ENCODE results near the gene SIRPD.
A peak's percentile ranks its signal among the peaks of the same experiment; 100 is the strongest.

SIRPD gene

DNA sequence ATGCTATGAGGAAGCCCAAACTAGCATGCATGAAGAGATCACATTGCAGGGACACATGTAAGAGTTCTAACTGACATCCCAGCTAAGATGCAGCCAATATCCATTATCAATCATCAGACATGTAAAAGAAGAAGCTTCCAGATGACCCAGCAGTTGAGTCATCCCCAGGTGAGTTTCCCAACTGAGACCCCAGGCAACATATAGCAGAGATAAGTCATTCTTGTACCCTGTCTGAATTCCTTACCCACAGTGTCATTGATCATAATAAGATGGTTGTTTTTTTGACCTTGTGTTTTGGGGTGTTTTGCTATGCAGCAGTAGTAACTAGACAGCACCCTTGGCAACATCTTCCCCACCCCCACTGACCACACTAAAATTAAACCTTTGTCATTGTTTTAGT is 18.9 kb downstream of the SIRPD start:
- no peak for DNase-seq

DNA sequence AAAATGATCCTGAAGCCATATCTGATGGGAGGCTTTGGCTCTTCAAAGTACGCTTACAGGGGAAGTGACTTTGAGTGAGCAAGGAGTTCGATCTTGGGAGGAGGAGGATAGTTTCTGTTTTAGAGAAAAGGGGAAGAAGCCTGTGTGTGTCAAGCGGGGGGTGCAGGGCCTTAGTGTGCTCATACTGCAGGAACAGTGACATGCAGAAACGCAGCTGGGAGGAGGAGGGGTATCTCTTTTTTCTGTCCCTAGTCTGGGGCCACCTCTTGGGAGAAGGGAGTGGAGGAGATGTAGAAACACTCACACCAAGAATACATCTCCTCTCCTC is 19.8 kb downstream of the SIRPD start:
- peak in 7 of 56 donors; percentile 2 to 50 (median 15) for DNase-seq

DNA sequence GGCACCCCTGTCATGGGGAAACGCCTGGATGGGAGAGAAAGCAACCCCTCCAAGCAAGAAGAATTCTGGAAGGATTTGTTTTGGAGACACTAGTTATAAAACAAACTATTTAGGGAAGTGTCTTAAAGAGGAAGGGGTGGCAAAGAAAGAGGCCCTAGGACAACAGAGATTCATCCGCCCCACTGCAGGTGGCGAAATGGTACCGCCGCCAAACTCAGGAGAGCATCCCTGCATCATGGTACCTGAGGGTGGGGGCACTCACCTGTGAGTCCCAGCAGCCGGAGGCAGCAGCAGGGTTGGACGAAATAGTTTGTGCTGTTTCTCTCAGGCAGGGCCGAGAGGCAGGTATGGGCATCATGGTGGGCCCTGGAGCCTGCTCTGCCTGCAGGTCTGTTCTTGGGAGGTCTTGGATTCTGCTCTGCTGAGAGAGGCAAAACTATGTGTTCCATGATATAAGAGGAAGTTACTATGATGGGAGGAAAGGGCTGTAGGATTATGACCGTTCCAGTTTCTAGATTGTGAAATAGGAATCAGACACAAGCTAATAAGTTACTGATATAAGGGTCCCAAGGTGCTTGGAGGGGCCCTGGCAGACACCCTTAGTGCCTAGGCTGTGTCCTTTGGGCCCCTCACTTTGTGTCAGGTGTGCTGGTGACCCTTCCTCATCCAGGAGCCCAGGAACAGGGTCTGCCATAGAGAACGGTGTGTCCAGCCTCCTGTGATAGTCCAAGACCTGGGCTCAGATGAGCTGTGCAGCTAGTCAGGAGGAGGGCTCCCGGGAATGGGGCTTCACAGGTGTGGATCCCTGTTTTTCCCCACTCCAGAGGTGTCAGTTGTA is 20.4 kb downstream of the SIRPD start:
- no peak for DNase-seq

DNA sequence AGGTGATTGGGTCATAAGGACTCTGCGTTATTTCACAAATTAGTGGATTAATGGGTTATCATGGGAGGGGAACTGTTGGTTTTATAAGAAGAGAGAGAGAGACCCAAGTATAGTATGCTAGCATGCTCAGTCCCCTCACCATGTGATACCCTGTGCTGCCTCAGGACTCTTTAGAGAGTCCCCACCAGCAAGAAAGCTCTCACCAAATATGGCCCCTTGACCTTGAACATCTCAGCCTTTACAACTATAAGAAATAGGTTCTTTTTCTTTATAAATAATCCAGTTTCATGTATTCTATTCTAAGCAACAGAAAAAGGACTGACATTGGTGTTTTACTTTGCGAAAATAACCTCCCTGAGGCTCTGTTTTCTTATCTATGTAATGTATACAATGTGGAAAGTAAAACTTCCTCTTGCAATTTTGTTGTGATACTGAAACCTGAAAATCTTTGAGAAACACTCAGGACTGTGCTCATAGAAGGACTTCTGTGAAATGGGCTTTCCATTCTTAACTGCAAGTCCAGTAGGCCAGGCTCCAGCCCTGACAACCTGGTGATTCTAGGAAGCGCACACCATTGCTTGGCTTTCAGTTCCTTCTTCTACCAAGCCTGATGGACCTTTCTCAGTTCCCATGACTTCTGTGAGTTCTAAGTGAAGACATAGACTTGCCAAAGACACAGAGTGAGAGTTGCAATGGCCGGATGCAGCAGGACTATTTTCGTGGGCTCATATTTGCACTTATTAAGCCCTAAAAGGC is 21.9 kb downstream of the SIRPD start:
- DNase-seq, result peak in 2 of 56 donors; percentile 23 to 30

DNA sequence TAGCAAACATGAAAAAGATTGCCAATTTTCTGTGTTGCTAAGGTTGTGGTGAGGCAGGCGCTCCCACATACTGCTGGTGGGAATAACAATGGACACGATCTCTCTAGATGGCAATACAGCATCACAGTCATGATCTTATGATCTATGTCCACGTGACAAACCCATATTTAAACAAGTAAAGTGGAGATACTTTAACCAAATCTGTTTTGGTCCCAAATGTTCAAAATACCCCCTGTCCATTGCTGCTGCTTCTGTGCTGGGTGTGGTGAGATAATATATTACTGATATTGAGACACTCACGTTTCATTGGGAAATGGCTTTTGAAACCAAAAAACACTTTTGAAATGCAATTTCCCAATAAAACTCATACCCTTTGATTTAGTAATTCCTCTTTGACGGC is 23.0 kb downstream of the SIRPD start:
- DNase-seq, result no peak

DNA sequence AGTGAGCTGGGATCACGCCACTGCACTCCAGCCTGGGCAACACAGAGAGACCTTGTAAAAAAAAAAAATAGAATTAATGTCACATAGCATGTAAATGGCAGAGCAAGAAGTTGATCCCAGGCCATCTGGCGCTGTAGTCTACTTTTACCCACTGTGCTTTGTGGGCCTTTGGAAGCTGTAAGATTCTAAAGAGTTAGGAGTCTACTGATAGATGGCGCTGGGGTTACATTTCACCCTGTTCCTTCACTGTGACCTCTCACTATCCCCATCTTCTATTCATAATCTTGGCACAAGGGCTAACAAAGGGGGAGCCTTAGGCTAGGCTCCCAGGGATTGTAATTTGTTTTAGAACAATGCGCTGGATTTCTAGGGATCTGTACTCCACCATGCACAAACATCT is 24.4 kb downstream of the SIRPD start:
- no peak for DNase-seq

DNA sequence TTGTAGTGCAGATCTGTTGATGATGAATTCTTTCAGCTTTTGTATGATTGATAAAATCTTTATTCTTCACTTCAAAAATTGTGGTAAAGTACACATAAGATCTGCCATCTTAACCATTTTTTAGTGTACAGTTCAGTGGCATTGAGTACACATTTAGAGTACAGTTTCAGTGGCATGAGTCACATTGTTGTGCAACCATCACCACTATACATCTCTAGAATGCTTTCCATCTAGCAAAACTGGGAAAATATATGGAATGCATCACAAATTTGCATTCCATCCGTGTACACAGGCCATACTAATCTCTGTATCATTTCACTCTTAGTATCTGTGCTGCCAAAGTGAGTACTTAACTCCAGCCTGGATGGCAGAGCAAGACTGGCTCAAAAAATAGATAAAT is 28.7 kb downstream of the SIRPD start:
- DNase-seq, result no peak

DNA sequence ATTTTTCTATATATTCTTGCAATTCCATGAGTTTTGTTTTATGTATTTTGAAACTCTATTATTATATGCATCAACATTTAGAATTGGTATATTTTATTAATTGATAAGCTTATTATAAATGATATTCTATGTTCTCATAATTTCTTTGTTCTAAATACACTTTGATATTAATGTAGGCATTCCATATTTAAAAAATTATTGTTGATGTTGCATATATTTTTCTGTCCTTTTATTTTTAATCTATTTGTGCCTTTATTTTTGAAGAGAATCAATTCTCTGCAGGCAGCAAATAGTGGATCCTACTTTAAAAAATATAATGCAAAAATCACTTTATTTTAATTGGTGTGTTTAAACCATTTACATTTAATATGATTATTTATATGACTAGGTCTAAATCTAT is 29.6 kb downstream of the SIRPD start:
- no peak for DNase-seq

DNA sequence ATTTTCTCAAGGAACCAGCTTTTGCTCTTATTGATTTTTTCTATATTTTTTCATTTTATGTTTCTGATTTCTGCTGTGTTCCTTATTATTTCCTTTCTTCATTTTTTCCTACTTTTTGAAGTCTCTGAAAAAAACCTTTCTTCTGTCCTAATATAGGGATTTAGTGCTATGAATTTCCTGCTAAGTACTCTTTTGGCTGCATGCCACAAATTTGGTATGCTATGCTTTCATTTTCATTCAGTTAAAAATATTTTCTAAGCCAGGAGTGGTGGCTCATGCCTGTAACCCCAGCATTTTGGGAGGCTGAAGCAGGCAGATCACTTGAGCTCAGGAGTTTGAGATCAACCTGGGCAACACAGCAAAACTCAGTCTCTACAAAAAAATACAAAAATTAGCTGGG is 30.6 kb downstream of the SIRPD start:
- no peak for DNase-seq

DNA sequence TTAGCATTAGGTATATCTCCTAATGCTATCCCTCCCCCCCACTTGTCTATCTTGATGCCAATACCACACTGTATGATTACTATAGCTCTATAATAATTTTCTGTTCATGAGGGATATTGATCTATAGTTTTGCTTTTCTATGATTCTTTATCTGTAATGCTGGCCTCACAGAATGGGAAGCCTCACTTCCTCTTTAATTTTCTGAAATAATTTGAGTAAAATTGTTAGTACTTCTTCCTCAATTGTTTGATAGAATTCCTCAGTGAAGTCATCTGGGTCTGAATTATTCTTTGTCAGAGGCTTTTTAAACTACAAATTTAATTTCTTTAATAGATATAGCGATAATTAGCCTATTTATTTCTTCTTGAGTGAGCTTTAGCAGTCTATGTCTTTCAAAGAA is 31.2 kb downstream of the SIRPD start:
- no peak for DNase-seq

DNA sequence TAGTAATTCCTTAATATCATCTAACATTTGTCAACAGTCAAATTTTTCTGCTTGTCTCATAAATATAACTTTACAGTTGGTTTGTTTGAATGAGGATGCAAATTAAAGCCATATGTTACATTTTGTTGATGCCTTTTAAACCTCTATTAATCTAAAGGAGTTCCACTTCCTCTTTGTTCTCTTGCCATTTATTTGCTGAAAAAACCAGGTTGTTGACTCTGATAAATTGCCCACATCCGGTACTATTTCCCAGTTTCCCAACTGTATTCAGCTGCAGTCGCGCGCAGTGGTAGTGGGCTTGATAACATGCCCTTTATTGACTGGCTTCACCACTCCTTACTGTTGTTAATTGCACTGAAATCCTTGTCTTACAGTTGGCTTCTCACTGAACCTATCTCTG is 33.5 kb downstream of the SIRPD start:
- no peak for DNase-seq

DNA sequence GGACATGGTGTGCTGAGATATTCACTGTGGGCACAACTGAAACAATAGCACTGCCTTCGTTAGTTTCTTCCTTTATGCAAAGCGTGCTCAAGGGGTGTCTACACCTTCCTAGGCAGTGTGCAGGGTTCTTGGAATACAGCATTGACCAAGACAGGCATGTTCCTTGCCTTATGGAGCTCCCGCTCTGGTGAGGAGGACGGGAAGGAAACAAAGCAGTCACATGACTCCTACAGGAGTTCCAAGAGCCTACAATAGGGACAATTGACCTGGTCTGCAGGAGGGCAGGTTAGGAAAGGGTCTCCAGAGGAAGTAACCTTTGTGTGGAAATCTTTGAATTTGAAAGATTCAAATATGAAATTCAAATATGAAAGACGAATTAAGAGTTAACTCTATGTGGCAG is 40.5 kb downstream of the SIRPD start:
- DNase-seq, result no peak

DNA sequence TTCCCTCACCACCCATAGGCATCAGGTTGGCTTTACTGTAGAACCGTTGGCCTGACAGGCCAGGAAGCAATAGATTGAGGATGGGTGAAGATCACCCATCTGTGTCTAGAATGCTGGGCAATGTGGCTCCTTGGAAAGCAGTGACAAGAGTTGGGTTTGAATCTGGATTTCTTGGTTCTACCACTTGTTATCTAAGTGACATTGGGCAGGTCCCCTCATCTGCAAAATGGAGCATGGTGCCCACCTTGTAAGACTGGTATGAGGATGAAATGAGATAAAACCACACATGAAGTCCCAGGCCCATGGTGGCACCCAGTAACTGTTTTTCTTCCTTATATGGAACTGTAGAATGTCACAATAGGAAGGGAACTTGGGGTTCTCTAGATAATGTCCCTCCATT is 43.7 kb downstream of the SIRPD start:
- no peak for DNase-seq

DNA sequence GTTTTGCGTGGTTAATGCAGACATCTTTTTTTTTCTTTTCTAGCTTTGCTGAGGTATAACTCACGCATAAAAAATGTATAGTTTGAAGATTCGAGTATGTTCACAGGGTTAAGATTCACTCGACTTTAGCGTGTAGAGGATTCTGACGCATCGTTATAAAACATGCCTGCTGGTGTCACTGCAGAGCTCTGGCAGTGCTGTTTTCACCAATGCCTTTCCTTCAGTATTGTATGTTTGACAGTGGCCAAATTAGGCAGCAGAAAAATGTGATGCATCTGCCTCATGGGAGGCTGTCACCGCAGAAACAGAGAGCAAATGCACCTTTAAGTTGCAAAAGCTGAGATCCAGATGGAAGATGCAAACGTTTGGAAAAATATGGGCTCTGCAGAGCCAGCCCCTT is 48.3 kb downstream of the SIRPD start:
- peak in 21 of 56 donors; percentile 2 to 46 (median 15) for DNase-seq

DNA sequence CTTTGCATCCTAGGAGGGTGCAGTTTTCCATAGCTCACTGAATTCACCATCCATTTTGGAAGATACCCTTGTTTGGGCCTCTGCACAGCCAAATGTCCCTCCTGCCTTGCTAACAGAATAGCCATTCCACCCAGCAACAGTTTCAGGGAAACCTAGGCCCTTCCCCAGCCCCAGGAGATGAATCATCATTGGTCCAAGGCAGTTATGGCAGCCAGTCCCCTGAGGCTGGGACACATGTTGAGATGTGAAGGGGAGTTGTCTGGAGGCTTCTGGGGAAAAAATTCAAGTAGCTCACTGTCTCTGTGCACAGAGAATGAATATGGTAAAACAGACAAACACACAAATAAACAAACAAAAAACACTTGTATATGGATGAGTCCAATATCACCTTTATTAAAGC is 48.9 kb downstream of the SIRPD start:
- DNase-seq, result no peak

DNA sequence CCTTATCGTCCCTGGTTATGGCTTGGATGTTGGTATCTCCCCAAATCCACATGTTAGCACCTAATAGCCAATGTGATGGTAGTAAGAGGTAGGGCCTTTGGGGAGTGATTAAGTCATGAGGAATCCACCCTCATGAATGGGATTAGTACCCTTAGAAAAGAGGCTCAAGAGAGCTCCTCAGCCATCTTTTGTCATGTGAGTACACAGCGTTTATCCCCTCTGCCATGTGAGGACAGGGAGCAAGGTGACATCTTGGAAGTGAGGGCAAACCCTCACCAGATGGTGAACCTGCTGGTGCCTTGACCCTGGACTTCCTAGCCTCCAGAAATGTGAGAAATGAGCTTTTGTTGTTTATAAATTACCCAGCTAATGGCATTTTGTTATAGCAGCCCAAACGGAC is 50.2 kb downstream of the SIRPD start:
- no peak for DNase-seq

DNA sequence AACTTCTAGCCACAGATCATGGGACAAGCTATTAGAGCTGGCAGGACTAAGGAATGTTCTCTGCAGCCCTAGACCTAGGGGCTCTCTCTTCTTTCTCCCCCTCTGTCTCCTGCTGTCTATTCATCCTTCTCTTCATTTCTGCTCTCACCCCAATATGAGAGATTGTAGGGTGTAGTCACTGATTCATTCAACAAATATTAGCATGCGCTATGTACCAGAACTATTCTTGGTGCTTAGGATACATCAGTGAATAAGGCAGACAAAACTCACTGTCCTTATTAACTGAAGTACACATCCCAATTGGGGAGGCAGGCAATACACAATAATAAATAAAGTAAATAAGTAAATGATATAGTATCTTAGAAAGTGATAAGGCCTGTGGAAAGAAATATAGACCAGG is 51.6 kb downstream of the SIRPD start:
- no peak for DNase-seq

DNA sequence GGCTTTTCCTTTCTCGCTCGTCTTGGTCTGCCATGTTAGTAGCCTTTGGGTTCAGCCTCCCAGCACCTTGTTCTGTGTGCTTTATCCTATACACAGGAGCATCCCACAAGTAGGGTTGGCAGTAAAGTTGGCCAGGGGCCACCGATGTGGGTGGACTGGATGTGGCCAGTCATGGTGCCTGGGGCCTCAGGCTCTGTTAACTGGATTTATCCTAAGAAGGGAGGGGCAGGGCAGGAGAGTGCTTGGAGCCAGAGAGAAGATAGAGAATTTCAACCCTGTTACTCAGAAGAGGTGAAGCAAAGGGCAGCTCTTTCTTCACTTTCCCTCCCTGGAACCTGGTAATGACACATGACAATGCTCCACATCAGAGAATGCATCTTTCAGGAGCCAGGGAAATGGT is 52.1 kb downstream of the SIRPD start:
- DNase-seq, result no peak

DNA sequence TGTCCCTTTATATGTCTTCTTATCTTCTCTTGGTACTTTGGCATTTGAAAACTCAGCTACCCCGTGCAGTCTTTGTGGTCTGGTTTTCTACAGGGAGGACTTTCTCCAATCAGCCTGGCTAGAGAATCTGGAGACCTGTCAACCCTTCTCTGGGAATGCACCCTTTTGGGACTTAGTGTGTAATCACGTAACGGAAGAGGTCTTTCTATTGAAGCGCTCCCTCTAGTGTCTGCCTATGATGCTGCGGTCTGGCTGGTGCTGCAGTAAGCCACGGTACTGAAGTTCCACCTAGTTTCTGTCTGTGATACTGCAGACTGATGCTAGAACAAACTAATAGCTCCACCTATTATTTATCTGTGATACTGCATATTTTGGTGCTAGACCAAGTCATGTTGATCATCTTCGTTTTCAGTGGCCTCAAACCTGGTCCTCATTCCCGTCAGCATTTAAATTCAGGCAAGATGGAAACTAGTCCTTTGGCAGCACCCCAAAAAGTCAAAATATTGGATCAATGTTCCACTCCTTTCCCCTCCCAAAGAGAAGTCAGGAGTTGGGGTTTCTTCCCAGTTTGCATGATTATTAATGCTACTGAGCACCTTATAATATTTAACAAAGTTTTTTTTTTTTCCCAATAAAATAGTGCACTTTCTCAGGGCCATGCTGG is 53.8 kb downstream of the SIRPD start:
- DNase-seq, result peak in 45 of 56 donors; percentile 5 to 74 (median 29)

DNA sequence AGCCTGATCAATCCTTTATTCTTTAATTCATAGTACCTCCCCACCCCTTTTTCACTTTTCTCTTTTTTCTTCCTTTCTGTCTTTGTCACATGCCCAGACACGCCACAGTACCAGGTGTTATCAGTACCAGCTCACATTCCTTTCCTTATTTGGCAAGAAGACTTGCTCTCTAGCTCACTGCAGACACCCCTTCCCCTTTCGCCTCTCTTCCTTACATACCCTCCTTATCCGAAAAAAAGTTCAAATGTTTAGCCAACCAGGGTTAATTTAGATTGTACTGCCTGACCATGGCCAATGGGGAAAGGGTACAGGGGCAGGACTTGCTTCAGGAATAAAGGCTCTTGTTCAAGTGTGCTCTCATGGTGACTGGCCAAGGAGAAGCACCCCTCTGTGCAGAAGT is 57.0 kb downstream of the SIRPD start:
- DNase-seq, result no peak

DNA sequence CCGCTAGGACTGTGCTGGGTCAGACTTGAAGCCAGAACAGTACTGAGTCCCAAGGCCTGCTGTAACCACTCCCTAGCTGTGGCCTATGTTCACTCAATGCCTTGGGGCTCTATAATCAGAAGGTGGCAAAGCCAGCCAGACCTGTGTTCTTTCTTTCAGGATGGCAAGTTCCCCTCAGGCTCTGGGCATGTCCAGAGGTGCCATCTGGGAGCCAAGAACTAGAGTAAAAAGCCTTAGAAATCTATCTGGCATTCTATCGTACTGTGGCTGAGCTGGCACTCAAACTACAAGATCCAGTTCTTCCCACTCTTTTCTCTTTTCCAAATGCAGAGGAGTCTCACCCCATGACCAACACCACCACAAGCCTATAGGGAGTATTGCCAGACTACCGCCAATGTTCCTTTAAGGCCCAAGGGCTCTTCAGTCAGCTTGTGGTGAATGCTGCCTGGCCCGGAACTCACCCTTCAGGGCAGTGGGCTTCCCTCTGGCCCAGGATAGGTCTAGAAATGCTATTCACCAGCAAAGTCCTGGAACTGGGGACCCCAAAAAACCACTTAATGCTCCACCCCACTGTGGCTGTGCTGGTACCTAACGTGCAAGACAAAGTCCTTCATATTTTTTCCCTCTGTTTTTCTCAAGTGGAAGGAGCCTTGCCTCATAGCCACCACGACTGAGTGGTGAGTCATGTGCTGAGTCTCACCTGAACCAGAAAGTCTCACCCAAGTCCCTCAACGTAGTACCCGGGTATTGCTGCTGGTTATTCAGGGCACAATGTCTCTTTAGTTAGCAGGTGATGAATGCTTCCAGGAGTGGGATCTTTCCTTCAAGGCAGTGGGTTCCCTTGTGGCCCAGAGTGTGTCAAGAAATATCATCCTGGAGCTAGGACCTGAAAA is 57.7 kb downstream of the SIRPD start:
- DNase-seq, result no peak
